Astrocyte of the hippocampus (primary cell): ENCODE results near the gene TRIP13.
A peak's percentile ranks its signal among the peaks of the same experiment; 100 is the strongest.

Experiments used
- DNase-seq: peaks from one replicate; pipeline ENCODE4 v3.0.0; 2011; ENCODE audit warnings: low read depth, low spot score

The TRIP13 gene

DNA sequence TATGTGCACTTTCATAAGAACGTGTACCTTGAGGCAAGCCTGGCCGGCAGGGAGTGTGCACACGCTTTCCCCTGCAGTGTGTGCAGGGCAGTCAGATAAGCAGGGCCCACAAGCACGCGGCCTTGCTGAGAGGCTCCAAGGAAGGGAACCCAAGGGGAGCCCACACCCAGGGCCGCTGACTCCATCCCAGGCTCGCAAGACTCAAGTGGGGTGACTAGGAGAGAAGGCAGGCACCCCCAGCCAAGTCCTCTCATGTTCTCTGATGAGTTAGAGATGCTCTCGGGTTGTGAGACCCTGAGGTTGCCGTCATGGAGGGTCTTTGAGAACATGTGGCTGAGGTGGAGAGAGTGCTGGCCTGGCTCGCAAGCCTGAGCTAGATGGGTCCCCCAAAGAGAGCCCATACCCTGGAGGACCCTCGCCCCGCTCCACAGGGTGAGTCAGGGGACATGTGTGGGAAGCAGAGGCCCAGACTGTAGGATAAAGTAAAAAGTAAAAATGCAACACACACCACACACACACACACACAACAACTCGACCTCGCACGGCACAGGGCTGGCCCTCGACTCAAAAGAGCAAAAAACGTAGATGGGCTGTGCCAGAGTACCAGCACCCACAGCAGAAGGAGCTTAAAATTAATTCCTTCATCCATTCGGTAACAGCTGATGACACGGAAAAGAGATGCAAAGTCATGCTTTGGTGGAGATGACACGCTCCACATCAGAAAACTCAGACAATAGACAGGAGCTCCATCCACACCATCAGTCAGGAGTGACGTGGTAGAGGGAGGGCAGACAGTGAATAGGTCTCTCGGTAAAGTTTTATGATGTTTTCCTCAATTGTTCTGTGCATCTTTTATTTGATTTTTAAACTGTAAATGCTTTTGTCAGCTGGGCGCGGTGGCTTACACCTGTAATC lies 61.1 kb downstream of the TRIP13 start:
- no peak for DNase-seq

DNA sequence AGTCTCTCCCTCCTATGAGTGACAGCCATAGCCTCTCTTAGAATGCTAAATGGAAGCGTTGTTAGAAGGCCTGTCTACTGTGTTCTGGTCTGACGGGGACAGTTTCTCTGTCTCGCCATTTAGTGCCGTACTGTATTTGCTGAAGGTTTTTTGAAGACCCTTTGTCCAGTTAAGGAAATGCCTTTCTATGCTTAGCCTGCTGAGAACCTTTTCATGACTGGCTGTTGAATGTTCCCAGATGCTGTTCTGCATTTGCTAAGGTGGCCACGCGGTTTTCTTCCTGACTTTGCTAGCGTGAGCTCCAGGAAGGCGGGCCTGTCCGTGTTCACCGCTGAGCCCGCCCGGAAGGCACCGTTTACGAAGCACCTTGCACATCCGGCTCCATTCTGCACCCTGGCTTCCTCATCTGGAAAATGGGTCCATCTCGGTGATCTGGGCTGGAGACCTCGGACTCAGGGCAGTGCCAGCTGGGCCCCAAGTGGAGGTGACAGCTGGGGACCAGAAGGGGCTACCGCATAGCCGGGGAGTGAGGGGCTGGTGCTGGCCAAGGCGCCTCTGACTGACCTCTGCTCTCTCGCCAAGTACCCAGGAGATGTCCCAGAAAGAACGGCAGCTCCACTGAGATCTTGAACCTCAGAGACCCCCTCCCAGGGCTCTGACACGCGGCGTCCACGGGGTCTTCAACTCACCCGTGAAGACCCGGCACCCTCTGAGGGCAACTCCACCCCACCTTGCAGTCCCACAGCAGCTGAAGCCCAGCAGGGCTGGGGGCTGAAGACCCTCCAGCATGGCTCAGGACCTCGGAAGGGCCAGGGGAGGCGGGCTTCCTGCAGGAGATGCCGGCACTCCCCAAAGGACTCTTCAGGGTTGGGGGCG lies 63.4 kb downstream of the TRIP13 start:
- no peak for DNase-seq

DNA sequence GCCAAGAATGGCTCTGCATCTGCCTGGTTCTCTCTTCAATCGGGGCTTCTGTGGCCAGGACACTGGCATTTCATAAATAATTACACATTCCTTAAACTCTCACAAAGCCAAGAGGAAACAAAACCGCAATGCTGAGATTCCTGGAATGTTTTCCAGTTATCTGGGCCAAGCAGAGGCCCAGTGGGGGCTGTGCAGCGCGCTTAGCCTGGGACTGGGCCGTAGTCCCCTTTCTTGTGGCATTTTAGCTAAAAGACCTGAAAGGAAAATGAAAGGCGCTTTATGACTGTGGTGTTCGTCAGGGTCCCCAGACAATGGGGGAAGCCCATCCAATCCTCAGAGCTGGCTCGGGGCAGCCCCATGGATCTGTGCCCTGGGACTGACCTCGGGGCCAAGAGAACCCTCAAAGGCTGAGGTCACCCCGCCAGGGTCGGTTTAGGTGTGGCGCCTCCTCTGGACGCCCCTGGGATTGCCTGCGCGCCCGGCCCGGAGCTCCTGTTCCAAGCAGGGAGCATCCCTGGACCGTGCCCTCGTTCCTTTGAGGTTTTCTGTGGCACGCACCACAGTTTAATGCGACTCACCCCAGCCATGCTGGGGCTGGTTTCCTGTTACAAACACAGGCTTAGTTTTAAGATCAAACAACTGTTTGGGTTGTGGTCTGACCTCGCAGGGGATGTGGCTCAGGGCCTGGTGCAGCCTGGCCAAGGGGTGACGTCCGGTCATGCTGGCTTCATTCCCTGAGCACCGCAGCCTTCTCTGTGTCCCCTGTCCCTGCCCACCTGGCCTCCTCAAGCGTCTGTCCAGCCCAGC lies 64.5 kb downstream of the TRIP13 start:
- DNase-seq: peak; percentile 97

DNA sequence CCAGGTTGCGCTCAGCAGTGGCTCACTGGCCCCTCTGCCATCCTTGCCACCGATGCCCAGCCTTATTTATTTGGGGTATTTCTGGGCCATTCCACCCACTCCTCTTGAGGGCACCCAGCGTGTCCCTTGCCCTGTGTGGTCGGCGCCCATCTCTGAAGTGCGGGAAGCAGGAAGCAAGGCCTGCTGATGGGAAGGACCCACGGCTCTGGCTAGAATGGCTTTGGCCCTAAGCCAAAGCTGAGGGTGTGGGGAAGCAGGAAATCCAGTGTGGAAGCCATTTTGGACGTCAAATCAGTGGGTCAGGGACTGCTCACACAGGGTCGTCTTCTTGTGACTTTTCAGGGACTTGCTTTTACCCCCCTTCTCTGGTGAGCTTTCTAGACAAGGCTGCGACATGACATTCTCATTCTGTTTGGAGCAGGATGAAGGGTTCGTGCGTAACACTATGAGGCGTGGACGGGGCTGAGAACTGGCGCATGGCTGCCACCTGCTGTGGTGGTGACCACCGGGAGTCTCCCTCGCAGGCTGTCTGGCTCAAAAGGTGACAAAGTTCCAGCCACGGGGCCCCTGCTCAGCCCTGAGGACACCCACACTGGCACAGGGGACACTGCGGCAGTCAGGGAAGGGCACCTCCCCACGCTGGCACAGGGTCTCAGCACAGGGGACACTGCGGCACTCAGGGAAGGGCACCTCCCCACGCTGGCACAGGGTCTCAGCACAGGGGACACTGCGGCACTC lies 65.2 kb downstream of the TRIP13 start:
- no peak for DNase-seq

DNA sequence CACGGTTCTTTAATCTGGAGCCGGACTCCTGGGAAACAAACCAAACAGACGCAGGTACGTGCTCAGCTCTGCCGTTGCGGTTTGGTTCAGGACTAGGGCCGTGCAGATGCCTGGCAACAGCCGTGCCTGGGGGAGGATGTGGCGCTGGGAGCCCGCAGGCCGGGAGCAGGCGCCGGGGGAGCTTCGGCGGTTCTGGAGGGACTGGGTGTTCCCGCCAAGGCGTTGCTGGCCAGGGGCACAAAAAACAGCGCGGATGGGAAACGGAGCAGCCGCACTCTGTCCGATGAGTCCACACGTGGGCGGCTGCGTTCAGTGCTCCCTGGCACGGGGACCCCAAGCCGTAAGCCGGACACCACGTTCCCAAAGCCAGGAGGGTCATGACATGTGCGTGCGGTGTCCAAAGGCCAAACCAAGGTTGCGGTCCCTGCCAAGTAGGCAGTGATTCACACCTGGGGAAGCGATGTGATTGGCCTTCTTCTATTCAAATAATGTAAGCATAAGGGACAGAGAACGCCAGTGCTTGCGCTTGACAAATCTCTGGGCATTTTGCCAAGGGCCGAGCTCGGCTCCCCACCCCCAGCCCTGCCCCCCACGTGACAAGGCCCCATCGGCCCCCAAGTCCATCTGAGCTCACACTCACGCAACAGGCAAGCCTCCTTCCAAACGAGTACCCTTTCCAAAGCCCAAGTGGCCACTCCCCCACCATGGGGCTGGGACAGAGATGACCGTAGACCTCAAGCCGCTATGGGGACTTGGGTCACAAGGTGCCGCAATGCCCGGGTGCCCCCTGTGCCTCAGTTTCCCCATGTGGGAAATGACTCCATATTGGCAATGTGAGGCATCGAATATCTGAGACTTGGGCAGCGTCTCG lies 66.3 kb downstream of the TRIP13 start:
- peak; percentile 77 for DNase-seq

DNA sequence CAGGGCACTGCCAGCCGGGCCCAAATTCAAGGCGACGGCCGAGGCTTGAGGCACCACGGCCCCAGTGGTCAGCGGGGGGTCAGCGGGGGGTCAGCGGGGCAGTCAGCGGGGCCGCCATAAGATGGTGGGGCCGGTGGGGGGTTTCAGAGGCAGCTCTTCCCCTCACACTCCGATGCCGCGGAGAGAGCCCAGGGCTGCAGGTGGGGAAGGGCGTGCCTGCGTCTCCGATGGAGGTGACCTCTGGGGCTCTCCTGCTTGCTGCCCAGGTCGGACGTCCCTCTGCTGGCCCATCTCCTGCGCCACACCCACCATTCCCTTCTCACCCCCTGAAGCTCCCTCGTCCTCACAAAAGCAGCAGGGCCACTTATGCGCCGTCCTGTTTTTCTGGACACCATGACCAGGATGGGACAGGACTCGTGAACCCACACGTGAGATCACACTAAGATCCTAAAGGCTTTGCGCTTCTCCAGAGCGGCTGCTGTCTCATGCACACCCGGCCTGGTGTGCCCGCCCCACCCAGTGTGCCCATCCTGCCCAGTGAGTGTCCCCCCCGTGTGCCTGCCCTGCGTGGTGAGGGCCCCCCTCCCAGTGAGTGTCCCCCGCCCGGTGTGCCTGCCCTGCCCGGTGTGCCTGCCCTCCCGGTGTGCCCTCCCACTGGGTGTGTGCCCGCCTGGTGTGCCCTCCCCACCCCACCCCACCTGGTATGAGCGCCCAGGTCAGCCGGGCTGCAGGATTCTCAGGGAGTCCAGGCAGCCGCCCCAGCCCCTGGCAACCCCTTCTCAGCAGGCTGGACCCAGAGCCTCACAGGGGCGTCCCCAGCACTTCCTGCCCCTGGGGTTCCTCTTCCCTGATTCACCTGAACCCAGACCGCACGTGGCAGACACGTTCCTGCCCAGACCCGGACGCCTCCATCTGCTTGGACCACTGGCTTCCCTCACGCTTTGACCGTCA lies 67.2 kb downstream of the TRIP13 start:
- no peak for DNase-seq

DNA sequence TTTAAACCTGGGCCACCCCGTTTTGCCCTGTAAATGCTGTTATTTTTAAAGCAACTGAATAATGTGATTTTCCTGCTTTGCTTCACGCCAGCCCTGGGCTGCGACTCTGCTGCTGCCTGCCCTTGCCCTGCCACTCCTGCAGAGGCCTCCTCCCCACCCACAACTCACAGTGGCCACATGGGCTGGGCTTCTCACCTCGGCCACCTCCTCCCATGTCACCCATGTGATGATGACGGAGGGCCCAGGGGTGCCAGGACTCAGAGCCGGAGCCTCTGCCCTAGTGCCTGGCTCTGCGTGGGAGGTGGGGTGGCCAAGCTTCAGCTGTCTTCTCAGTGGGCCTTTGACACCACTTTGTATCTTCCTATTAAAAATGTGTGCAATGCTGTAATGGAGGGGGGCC lies 67.9 kb downstream of the TRIP13 start:
- no peak for DNase-seq

DNA sequence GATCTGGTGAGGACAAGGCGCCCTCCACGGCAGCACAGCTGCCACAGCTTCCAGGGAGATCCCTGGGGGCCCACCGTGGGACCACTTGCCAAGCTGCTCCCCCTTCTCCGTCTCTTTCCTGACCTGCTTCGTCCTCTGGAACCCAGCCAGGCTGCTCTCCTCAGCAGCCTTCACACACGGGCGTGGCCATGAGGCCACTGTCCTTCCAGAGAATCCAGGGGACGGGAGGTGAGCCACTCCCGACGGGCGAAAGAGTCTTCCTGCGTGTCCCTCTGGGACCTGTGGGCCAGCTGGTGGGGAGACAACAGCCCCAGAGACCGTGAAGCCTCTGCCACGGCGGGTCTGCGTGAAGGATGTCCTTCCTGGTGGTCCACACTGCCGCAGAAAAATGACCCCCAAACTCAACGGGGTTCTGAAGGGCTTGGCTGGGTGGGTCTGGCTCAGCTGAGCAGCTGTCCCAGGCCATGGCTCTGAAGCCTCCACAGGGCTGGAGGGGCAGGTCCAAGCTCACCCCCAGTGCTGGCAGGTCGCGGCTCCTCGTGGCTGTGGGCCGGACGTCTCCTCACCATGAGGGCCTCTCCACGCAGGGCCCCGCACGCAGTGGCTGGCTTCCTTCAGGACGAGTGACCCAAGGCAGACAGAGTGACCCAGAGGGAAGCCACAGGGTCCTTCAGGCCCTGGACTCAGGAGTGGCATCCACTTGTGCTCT lies 68.5 kb downstream of the TRIP13 start:
- no peak for DNase-seq

DNA sequence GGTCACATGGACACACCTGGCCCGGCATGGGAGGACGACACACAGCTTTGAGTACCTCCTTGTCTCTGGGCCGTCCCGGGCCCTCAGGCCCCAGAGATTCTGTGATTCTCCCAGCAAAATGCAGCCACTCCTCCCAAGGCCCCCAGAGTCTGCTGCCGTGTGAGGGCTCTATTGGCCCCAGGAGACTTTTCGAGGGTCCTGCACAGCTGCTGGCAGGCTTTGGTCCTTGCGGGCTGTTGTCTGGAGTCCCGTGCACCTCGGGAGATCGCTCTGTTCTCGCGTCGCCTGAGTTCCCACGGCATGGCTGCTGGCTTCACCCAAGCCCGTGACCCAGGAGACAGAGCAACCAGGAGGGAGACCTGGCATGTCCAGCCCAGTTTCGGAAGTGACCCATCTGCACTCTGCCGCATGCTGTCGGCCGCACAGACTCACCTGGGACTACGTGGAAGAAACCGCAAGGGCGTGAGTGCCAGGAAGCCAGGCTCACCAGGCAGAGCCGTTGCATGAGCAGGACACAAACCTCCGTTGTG lies 69.1 kb downstream of the TRIP13 start:
- DNase-seq: no peak

DNA sequence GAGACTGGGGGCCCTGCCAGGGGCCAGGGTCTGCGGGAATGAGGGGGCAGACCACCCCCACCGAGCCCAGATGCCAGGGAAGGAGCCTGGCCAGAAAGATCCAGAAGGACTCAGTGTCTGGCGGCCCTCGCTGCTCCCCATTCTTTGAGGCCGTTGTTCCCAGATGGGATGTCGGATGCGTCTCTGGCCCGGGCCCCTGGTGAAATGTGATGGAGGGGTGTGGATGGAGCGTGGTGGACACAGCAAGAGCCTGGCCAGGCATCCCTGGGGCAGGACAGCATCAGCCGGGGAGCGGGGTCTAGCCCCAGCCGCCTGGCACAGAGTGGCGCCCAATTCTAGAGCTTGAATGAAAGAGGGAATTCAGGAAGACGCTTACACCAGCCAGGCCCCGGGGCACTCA lies 69.7 kb downstream of the TRIP13 start:
- DNase-seq: no peak

DNA sequence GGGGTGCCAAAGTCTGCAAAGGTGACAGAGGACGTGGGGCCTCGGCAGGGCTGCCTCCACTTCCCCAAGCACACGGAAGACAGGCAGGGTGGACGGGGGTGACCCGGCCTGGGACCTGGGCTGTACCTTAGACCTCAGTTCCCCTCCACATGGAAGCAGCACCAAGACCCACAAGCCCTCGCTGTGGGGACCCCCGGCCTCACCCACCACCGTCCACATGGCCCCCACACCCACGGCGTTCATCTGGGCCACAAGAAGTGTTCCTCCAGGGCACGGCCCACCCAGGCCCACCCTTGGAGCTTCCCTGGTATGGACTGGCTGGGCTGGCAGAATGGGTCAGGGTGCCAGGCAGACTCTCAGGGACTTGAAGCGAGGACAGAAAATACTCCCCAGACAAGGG lies 70.1 kb downstream of the TRIP13 start:
- no peak for DNase-seq

DNA sequence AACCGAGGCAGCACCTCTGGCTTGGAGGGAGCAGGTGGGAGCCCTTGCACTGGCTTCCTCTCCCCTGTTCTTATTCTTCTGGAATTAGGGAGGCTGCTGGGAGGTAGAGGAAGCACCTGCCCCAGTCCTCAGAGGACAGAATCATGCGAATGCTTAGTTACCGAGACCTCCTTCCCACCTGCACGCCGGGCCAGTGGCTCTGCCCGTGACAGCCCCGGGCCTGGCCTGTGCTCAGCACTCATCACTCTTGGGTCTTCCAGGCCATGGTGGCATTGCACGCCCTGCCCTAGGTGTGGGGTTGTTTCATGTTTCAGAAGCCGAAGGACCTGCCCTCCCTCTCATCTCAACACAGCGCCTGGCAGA lies 70.6 kb downstream of the TRIP13 start:
- no peak for DNase-seq

DNA sequence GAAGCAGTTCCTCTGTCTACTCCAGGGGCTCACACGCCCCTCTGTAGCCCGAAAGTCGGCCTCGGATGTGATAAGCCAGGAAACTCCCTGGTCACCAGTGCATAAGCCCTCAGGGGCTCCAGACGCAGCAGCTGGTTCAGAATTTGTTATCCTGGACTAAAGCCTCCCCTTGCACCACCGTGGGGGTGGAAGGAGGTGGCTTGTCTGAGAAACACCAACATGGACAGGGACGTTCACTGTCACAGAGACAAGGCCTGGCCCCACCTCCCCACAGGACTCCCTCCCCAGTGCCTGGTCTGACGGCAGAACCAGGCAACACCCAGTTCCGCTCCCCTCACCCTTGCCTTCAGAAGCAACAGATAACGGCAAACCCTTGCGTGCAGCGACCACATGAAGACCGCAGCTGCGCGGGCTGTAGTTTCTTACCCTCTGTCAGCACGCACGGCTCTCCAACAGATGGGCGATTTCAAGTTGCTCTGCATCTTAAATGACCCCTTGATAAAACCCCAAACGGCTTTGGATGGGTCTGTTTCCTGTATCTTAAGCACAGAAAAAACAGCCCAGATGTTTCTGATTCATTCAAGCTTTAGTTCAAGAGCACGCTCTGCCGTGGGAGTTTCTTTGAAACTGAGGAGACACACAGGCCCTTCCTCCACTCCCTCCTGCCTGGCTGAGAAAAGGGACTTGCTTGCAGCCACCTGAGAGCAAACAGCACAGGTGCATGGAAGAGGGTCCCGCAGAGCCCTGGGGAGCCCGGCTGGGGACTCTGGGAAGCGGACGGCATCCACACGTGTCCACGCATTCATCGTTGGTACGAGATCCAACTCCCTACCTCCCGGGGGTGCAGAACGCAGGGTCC lies 71.2 kb downstream of the TRIP13 start:
- no peak for DNase-seq

DNA sequence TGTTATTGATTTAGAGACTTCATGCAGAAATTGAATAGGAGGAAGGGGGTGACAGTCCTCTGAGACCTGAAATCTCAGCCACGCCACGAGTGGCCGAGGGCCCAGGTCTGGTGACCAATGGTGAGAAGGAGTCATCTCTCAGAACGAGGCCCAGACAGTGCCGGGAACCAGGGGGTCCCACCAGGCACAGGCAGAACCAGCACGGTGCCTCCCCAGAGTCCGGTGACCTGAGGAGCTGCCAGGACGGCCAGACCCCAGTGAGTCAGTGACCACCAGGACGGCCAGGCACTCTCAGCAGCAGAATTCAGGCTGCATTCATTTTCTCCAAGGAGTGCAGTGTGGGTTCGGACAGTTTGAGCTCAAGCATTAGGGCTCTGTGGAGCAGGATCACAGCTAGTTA lies 72.1 kb downstream of the TRIP13 start:
- DNase-seq: no peak

DNA sequence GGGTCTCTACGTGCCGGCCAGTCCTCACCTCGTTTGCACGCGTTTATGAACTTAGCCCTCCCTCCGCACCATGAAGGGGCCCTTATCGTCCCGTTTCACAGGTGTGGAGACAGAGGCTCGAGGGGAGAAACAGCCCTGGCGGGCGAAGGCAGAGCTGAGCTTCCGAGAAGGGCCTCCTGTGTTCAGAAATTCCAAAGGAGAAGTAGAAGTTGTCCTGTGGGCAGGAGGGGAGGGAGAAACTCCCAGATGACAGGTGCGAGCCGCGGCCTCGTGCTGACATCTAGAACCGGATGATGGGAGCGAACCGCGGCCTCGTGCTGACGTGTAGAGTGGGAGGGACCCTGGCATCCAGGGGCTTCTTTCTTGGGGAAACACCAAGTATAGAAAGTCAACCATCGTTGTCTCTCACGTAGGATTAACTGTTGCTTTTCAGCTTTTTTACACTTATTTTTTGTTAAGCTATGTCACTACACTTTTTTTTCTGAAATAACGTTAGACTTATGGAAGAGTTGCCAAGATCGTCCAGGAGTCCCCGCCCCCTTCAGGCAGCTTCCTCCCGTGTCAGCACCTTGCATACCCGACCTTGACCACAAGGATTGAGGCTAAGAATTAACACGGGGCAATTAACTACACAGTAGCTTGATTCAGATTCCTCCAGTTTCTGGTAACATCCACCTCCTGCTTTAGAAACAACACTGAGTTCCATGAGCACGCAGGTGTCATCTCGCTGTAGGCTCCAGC lies 73.1 kb downstream of the TRIP13 start:
- DNase-seq: no peak

DNA sequence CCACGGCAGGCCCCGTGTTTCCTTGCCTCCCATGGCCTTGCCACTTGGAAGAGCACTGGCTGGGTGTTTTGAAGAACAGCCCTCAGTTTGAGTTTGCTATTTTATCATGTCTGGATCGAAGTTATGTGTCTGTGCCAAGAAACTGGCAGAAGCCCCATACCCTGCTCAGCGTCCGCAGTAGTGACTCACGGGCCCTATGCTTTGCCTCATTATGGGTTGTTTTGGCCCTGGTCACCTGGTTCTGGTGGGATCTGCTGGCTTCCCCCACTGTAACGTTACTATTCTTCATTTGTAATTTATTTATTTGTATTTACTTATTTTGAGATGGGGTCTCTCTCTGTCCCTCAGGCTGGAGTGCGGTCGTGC lies 73.6 kb downstream of the TRIP13 start:
- no peak for DNase-seq

DNA sequence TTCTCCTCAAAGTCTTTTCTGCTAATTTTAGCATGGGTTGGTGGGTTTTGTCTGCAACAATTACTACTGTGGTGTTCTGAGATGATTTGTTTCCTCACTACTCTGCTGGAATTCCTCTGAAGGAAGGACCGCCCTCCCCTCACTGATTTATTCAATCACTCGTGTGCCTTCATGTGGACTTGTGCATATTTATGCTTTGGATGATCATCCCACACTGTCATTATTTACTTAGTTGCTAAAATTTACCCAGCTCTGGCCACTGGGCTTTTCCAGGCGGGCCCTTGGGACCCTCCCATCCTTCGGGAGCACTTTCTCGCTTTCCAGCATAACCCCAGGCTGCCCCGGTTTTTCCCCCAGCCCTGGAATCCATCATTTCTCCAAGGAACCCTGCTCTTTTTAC lies 74.3 kb downstream of the TRIP13 start:
- no peak for DNase-seq
